H9 (cell line): ENCODE results near the gene CELF4. TPM values are rescaled to one million over a fixed set of nuclear protein-coding genes. Genes with fewer than 3 reads are reported as not detected.

Experiments
- DNase-seq: peaks from one replicate; pipeline ENCODE4 v3.0.0-alpha.2; 2017
- H2AFZ ChIP-seq: one replicate; pipeline ENCODE4 v1.6.1; 2013; ENCODE audit warnings: mild to moderate bottlenecking, low read length, control low read depth, moderate library complexity
- H2AK5ac ChIP-seq: 2 replicates; pipeline ENCODE4 v1.6.1; 2013; ENCODE audit warnings: low read length, control low read depth, mixed read lengths; ENCODE audit not compliant: insufficient read length
- H2BK120ac ChIP-seq: one replicate; pipeline ENCODE4 v1.6.1; 2013; ENCODE audit warnings: low read depth, mild to moderate bottlenecking, low read length, control low read depth, inconsistent platforms; ENCODE audit not compliant: poor library complexity, severe bottlenecking
- H2BK12ac ChIP-seq: 2 replicates; pipeline ENCODE4 v1.6.1; 2013; ENCODE audit warnings: low read length, control low read depth, mixed read lengths, low read depth; ENCODE audit not compliant: insufficient read length
- H2BK15ac ChIP-seq: 2 replicates; pipeline ENCODE4 v1.6.1; 2013; ENCODE audit warnings: low read depth, low read length, control low read depth
- H2BK20ac ChIP-seq: one replicate; pipeline ENCODE4 v1.6.1; 2013; ENCODE audit warnings: low read depth, mild to moderate bottlenecking, low read length, control low read depth, inconsistent platforms; ENCODE audit not compliant: poor library complexity, severe bottlenecking
- H2BK5ac ChIP-seq: 2 replicates; pipeline ENCODE4 v1.6.1; 2013; ENCODE audit warnings: low read length, control low read depth, mixed read lengths; ENCODE audit not compliant: insufficient read length
- H3K14ac ChIP-seq: 2 replicates; pipeline ENCODE4 v1.6.1; 2013; ENCODE audit warnings: low read length, control low read depth; ENCODE audit not compliant: insufficient read depth
- H3K18ac ChIP-seq: 2 replicates; pipeline ENCODE4 v1.6.1; 2013; ENCODE audit warnings: low read depth, mild to moderate bottlenecking, mixed read lengths, low read length, control low read depth; ENCODE audit not compliant: insufficient read length
- H3K23ac ChIP-seq: 2 replicates; pipeline ENCODE4 v1.6.1; 2013; ENCODE audit warnings: low read length, control low read depth, mixed read lengths, low read depth; ENCODE audit not compliant: insufficient read length
- H3K23me2 ChIP-seq: 2 replicates; pipeline ENCODE4 v1.6.1; 2013; ENCODE audit warnings: low read depth, mild to moderate bottlenecking, mixed read lengths, low read length, control low read depth; ENCODE audit not compliant: insufficient read length, poor library complexity, severe bottlenecking
- H3K27ac ChIP-seq: 2 replicates; pipeline ENCODE4 v1.5.1; 2013; ENCODE audit warnings: low read length, control low read depth, mixed read lengths, low read depth; ENCODE audit not compliant: insufficient read length
- H3K27me3 ChIP-seq: 2 replicates; pipeline ENCODE4 v1.6.1; 2013; ENCODE audit warnings: low read length, control low read depth, inconsistent platforms; ENCODE audit not compliant: insufficient read depth
- H3K4ac ChIP-seq: 2 replicates; pipeline ENCODE4 v1.6.1; 2013; ENCODE audit warnings: low read depth, mild to moderate bottlenecking, control low read depth, inconsistent platforms, low read length, moderate library complexity
- H3K4me1 ChIP-seq: 2 replicates; pipeline ENCODE4 v1.6.1; 2013; ENCODE audit warnings: low read length, control low read depth, inconsistent platforms; ENCODE audit not compliant: insufficient read depth
- H3K4me2 ChIP-seq: 2 replicates; pipeline ENCODE4 v1.6.1; 2013; ENCODE audit warnings: low read length, control low read depth, mixed read lengths; ENCODE audit not compliant: insufficient read length, insufficient read depth
- H3K56ac ChIP-seq: 2 replicates; pipeline ENCODE4 v1.6.1; 2013; ENCODE audit warnings: low read depth, mild to moderate bottlenecking, mixed read lengths, low read length, control low read depth; ENCODE audit not compliant: insufficient read length
- H3K79me1 ChIP-seq: 2 replicates; pipeline ENCODE4 v1.6.1; 2013; ENCODE audit warnings: low read depth, mild to moderate bottlenecking, moderate library complexity, low read length, control low read depth, inconsistent platforms; ENCODE audit not compliant: insufficient read depth, poor library complexity, severe bottlenecking
- H3K79me2 ChIP-seq: 2 replicates; pipeline ENCODE4 v1.6.1; 2013; ENCODE audit warnings: low read length, control low read depth, inconsistent platforms; ENCODE audit not compliant: insufficient read depth
- H3K9ac ChIP-seq: 2 replicates; pipeline ENCODE4 v1.6.1; 2013; ENCODE audit warnings: low read length, control low read depth, mixed read lengths; ENCODE audit not compliant: insufficient read length; ENCODE audit errors: extremely low read depth
- H3K9me3 ChIP-seq: one replicate; pipeline ENCODE4 v1.6.1; 2013; ENCODE audit warnings: low read depth, low read length, inconsistent platforms; ENCODE audit not compliant: control insufficient read depth
- H3T11ph ChIP-seq: one replicate; pipeline ENCODE4 v1.6.1; 2013; ENCODE audit warnings: mild to moderate bottlenecking, low read length, control low read depth, inconsistent platforms
- H4K20me1 ChIP-seq: one replicate; pipeline ENCODE4 v1.6.1; 2013; ENCODE audit not compliant: control insufficient read depth, insufficient read length, insufficient read depth
- H4K5ac ChIP-seq: 2 replicates; pipeline ENCODE4 v1.6.1; 2013; ENCODE audit warnings: low read depth, mild to moderate bottlenecking, mixed read lengths, low read length, control low read depth; ENCODE audit not compliant: insufficient read length
- H4K8ac ChIP-seq: replicated peaks from 2 replicates; pipeline ENCODE4 v1.6.1; 2013; ENCODE audit warnings: low read length, control low read depth, mixed read lengths, low read depth; ENCODE audit not compliant: insufficient read length
- H4K91ac ChIP-seq: 2 replicates; pipeline ENCODE4 v1.6.1; 2013; ENCODE audit warnings: low read depth, mild to moderate bottlenecking, moderate library complexity, mixed read lengths, low read length, control low read depth; ENCODE audit not compliant: insufficient read length
- H3K27ac Mint-ChIP-seq, 3 experiments: 2 replicates in 2 of 3; 3 replicates in 1 of 3; pipeline ENCODE4 v1.8.0; 2020 to 2021; ENCODE audit warnings: mixed read lengths in 3 of 3, mild to moderate bottlenecking in 1 of 3, moderate library complexity in 1 of 3
- H3K27me3 Mint-ChIP-seq: 2 replicates; pipeline ENCODE4 v1.8.0; 2021; ENCODE audit warnings: low read depth, mild to moderate bottlenecking, moderate library complexity, mixed read lengths
- H3K36me3 Mint-ChIP-seq, 3 experiments: 2 replicates in 2 of 3; 3 replicates in 1 of 3; pipeline ENCODE4 v1.8.0; 2020 to 2021; ENCODE audit warnings: low read depth in 3 of 3, mixed read lengths in 3 of 3; ENCODE audit not compliant: insufficient read depth in 1 of 3
- H3K4me1 Mint-ChIP-seq, 2 experiments: 2 replicates each; pipeline ENCODE4 v1.8.0; 2020; ENCODE audit warnings: mixed read lengths in 2 of 2
- H3K4me3 Mint-ChIP-seq, 2 experiments: 2 replicates in 1 of 2; 3 replicates in 1 of 2; pipeline ENCODE4 v1.8.0; 2020 to 2021; ENCODE audit warnings: mild to moderate bottlenecking in 2 of 2, mixed read lengths in 2 of 2, moderate library complexity in 1 of 2
- H3K9me3 Mint-ChIP-seq, 2 experiments: 2 replicates in 1 of 2; 3 replicates in 1 of 2; pipeline ENCODE4 v1.8.0; 2020; ENCODE audit warnings: mild to moderate bottlenecking in 2 of 2, mixed read lengths in 2 of 2, moderate library complexity in 1 of 2
- CTCF ChIP-seq: fragments of 200-600 bp; sonication (generic); conservative IDR thresholded peaks from 3 replicates; pipeline ENCODE4 v1.8.0; 2021; ENCODE audit warnings: antibody characterized with exemption, mild to moderate bottlenecking
- WGBS: extraction: QIAGEN DNeasy Blood & Tissue Kit; methylation state at CpG from one replicate; pipeline ENCODE4 v1.1.7; 2013; ENCODE audit warnings: missing lambda C conversion rate, low lambda C conversion rate, mixed read lengths; ENCODE audit not compliant: insufficient read length; ENCODE audit errors: extremely low coverage; 5-methylcytosine and 5-hydroxymethylcytosine counted together
- total RNA-seq: library from RNA; stranded (reverse); gene quantifications from 2 replicates; pipeline ENCODE4 v1.2.1, GENCODE V29; 2021

CELF4 gene
- total RNA-seq, 1 experiment from 2014 or later = 1.1 TPM

DNA sequence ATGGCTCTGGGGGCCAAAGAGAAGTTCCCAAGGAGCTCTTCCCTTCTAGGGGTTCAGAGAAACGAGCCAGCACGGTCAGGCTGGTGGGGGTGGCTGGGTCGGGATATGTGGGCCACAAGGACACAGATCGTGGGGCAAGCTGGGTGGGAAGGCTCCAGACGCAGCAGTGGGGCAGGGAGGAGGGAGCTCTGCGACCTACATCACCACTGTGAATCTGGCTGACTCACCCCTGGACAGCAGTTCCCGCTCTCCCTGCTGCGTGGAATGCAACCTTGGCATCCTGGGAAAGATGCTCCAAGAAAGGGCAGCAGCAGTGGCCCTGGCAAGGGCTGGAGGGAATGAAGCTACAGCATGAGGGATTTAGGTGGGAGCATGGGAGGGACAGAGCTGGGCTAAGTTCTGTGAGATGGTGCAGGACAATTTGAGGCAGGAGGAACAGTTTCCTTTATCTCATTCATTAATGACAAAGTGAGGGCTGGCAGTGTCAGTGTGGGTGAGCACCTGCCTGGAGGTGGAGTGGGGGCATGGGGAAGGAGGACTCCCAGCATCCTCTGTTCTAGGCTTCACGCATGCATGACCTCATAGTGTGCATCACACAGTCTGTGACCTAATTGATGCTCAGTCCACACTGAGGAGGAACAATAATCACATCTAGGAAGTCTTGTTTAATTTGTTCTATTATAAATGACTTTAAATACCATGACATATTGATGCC lies 25.0 kb downstream of the CELF4 start:
- H2BK20ac ChIP-seq = no peak overlapping the region
- H3K4me2 ChIP-seq = no peak overlapping the region
- no peak overlapping the region for H2BK12ac ChIP-seq
- TF ChIP-seq CTCF = no peak
- H4K20me1 ChIP-seq = no peaks in the 10 kb centered on the region
- H2BK5ac ChIP-seq = no peak overlapping the region
- no peak overlapping the region for H4K5ac ChIP-seq
- H3K4me3 Mint-ChIP-seq = no peak overlapping the region
- no peak overlapping the region for H3K18ac ChIP-seq
- no peak overlapping the region for H3K14ac ChIP-seq
- no peaks in the 10 kb centered on the region for H3K9me3 ChIP-seq
- H3K4me1 Mint-ChIP-seq = peaks cover 25 to 49% of the 10 kb centered on the region in 2 experiments
- no peak overlapping the region for H2AK5ac ChIP-seq
- no peaks in the 10 kb centered on the region for H3K79me1 ChIP-seq
- H3K27me3 Mint-ChIP-seq = peaks cover 49% of the 10 kb centered on the region
- H3K27ac ChIP-seq = no peak overlapping the region
- H3K4me1 ChIP-seq = peaks cover 3% of the 10 kb centered on the region; the same call in 1 of the 2 replicates
- peaks cover 4% of the 10 kb centered on the region for H3K23me2 ChIP-seq
- H3K27ac Mint-ChIP-seq = peak overlapping the region in 1 of 3 experiments; percentile 21; a peak in 1 of 7 replicates
- no CpG with 5 or more reads among the region's 9 CpGs for WGBS
- no peaks in the 10 kb centered on the region for H3K79me2 ChIP-seq
- H3K9ac ChIP-seq = no peak overlapping the region
- H3K27me3 ChIP-seq = no peaks in the 10 kb centered on the region; the same call in 1 of the 2 replicates
- no peak overlapping the region for H2BK15ac ChIP-seq
- H3K23ac ChIP-seq = no peak overlapping the region
- H3T11ph ChIP-seq = no peak overlapping the region
- DNase-seq = no peak
- no peak overlapping the region for H4K8ac ChIP-seq
- H2BK120ac ChIP-seq = no peak overlapping the region
- H3K56ac ChIP-seq = no peak overlapping the region
- no peak overlapping the region for H2AFZ ChIP-seq
- no peaks in the 10 kb centered on the region for H3K36me3 Mint-ChIP-seq
- no peak overlapping the region for H4K91ac ChIP-seq
- no peak overlapping the region for H3K4ac ChIP-seq
- H3K9me3 Mint-ChIP-seq = no peaks in the 10 kb centered on the region
